CD8-positive, alpha-beta memory T cell (primary cell): ENCODE measurements around the gene PSMC1. TPM values are rescaled to one million over a fixed set of nuclear protein-coding genes. Genes with fewer than 3 reads are reported as not detected.

Experiments used
- CTCF ChIA-PET: fragments of 350-600 bp; sonication (Branson Sonifier 250); formaldehyde crosslinking; loops from one replicate; lab custom pipeline; 2021; ENCODE audit warnings: antibody characterized with exemption; lab: Charles Lee
- POLR2A ChIA-PET: fragments of 350-600 bp; sonication (Branson Sonifier 250); formaldehyde crosslinking; loops from one replicate; lab custom pipeline; 2021; ENCODE audit warnings: antibody characterized with exemption; lab: Charles Lee
- DNase-seq, 5 donors: peaks; one replicate each; pipeline versions ENCODE4 v3.0.0 to v3.0.0-alpha.2; 2020 to 2022; ENCODE audit warnings: mixed read lengths in 1 of 5
- H3K27ac ChIP-seq: one replicate; pipeline ENCODE4 v1.7.0; 2013; ENCODE audit warnings: low read depth, mild to moderate bottlenecking, low read length, moderate library complexity
- H3K27me3 ChIP-seq: 2 replicates; pipeline ENCODE4 v1.7.0; 2013; ENCODE audit warnings: low read length, mild to moderate bottlenecking; ENCODE audit not compliant: insufficient read depth, poor library complexity, severe bottlenecking
- H3K36me3 ChIP-seq: 2 replicates; pipeline ENCODE4 v1.7.0; 2013; ENCODE audit warnings: mild to moderate bottlenecking, low read length, moderate library complexity; ENCODE audit not compliant: insufficient read depth
- H3K4me1 ChIP-seq: 2 replicates; pipeline ENCODE4 v1.7.0; 2013; ENCODE audit warnings: mild to moderate bottlenecking, low read length, moderate library complexity; ENCODE audit not compliant: insufficient read depth
- H3K4me3 ChIP-seq: 2 replicates; pipeline ENCODE4 v1.7.0; 2013; ENCODE audit warnings: mild to moderate bottlenecking, low read length
- H3K9me3 ChIP-seq: 2 replicates; pipeline ENCODE4 v1.7.0; 2013; ENCODE audit warnings: mild to moderate bottlenecking, low read length
- H3K27ac Mint-ChIP-seq, 8 donors: one replicate each; pipeline ENCODE4 v1.8.0; 2020 to 2021; ENCODE audit warnings: mixed read lengths in 8 of 8, mild to moderate bottlenecking in 6 of 8, inconsistent platforms in 3 of 8, moderate library complexity in 3 of 8
- H3K27me3 Mint-ChIP-seq, 2 donors: one replicate each; pipeline ENCODE4 v1.8.0; 2020 to 2021; ENCODE audit warnings: mixed read lengths in 2 of 2, mild to moderate bottlenecking in 1 of 2, moderate library complexity in 1 of 2
- H3K36me3 Mint-ChIP-seq, 3 donors: one replicate each; pipeline ENCODE4 v1.8.0; 2020 to 2021; ENCODE audit warnings: mixed read lengths in 3 of 3, inconsistent platforms in 1 of 3, mild to moderate bottlenecking in 1 of 3
- H3K4me1 Mint-ChIP-seq, 3 donors: one replicate each; pipeline ENCODE4 v1.8.0; 2020 to 2021; ENCODE audit warnings: mixed read lengths in 3 of 3, inconsistent platforms in 1 of 3, mild to moderate bottlenecking in 1 of 3
- H3K4me3 Mint-ChIP-seq, 7 donors: one replicate each; pipeline ENCODE4 v1.8.0; 2020 to 2021; ENCODE audit warnings: mixed read lengths in 7 of 7, mild to moderate bottlenecking in 6 of 7, moderate library complexity in 4 of 7, inconsistent platforms in 2 of 7
- H3K9me3 Mint-ChIP-seq, 5 donors: one replicate each; pipeline ENCODE4 v1.8.0; 2020 to 2022; ENCODE audit warnings: mixed read lengths in 5 of 5, mild to moderate bottlenecking in 3 of 5, moderate library complexity in 2 of 5, inconsistent platforms in 1 of 5
- polyA plus RNA-seq: library from polyadenylated mRNA; unstranded; fragments of 300-500 nt; fragmentation: Illumina TruSeq; gene quantifications from one replicate; pipeline ENCODE4 v1.2.3, GENCODE V29; 2021
- total RNA-seq, 2 experiments: library from RNA; stranded (reverse); gene quantifications; one replicate each; pipeline ENCODE4 v1.2.3, GENCODE V29; 2021

The PSMC1 gene
- total and polyA plus RNA-seq, 3 experiments from 2014 or later, result 111 to 140 (median 133) TPM

DNA sequence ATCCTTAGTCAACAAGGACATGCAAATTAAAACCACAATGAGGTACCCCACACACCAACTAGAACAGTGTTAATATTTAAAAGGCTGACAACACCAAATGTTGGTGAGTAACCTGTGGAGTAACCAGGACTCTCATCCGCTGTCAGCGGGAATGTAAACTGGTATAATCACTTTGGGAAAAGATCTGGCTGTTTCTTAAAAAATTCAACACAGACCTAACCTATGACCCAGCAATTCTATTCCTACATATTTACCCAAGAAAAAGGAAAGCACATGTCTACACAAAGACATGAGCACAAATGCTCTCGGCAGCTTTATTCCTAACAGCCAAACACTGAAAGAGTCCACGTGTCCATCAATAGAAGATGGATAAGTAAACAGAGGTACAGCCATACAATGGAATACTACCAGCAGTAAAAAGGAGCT, 48.8 kb downstream of the PSMC1 start:
- Histone ChIP-seq H3K9me3 (no peaks in the 10 kb centered on the region), H3K27ac (no peak overlapping the region), H3K4me3 (no peak overlapping the region), H3K36me3 (no peaks in the 10 kb centered on the region), H3K4me1 (no peaks in the 10 kb centered on the region), H3K27me3 (no peaks in the 10 kb centered on the region)
- DNase-seq, result no peak
- POLR2A ChIA-PET, result no interaction called here
- H3K9me3 Mint-ChIP-seq, result no peaks in the 10 kb centered on the region
- H3K4me3 Mint-ChIP-seq, result no peak overlapping the region
- H3K36me3 Mint-ChIP-seq, result peaks cover 13 to 83% (median 31%) of the 10 kb centered on the region in 3 donors
- H3K4me1 Mint-ChIP-seq, result peaks cover 10 to 21% (median 17%) of the 10 kb centered on the region in 3 donors
- H3K27ac Mint-ChIP-seq, result no peak overlapping the region
- H3K27me3 Mint-ChIP-seq, result no peaks in the 10 kb centered on the region
- CTCF ChIA-PET, result interaction anchor here (1.1 kb wide), 1 partner anchor 95 kb away, joined by 3 read pairs; no protein-coding TSS in a partner anchor

GRCh38 chr14:90308561-90308960, 52.2 kb downstream of the PSMC1 start:
- Mint-ChIP-seq H3K4me1 (peaks cover 0 to 2% (median 0%) of the 10 kb centered on the region in 3 donors), H3K36me3 (peaks cover 20 to 84% (median 40%) of the 10 kb centered on the region in 3 donors), H3K27me3 (no peaks in the 10 kb centered on the region), H3K9me3 (no peaks in the 10 kb centered on the region), H3K4me3 (no peak overlapping the region), H3K27ac (peak overlapping the region in 1 of 8 donors; percentile 56)
- CTCF ChIA-PET, result no interaction called here
- no peak for DNase-seq
- Histone ChIP-seq H3K27ac (no peak overlapping the region), H3K9me3 (no peaks in the 10 kb centered on the region), H3K4me3 (no peak overlapping the region), H3K27me3 (no peaks in the 10 kb centered on the region), H3K36me3 (peaks cover 7% of the 10 kb centered on the region), H3K4me1 (no peaks in the 10 kb centered on the region)
- POLR2A ChIA-PET, result interaction anchor here (0.6 kb wide), 1 partner anchor 17 kb away, joined by 6 read pairs; no protein-coding TSS in a partner anchor

- H3K9me3 Mint-ChIP-seq, result no peaks in the 10 kb centered on the region
- POLR2A ChIA-PET, result no interaction called here
- no peak overlapping the region for H3K4me3 Mint-ChIP-seq
- H3K36me3 Mint-ChIP-seq, result peaks cover 20 to 64% (median 21%) of the 10 kb centered on the region in 3 donors
- peaks cover 17% of the 10 kb centered on the region for H3K36me3 ChIP-seq
- no peak overlapping the region for H3K27ac Mint-ChIP-seq
- CTCF ChIA-PET, result no interaction called here
- no peak overlapping the region for H3K27ac ChIP-seq
- H3K4me3 ChIP-seq, result no peak overlapping the region
- no peaks in the 10 kb centered on the region for H3K27me3 ChIP-seq
- no peaks in the 10 kb centered on the region for H3K9me3 ChIP-seq
- H3K27me3 Mint-ChIP-seq, result no peaks in the 10 kb centered on the region
- no peak for DNase-seq
- H3K4me1 Mint-ChIP-seq, result peaks cover 14 to 25% (median 22%) of the 10 kb centered on the region in 3 donors
- H3K4me1 ChIP-seq, result no peaks in the 10 kb centered on the region
Measured at GRCh38 chr14:90317286-90317685, 60.9 kb downstream of the PSMC1 start.

DNA sequence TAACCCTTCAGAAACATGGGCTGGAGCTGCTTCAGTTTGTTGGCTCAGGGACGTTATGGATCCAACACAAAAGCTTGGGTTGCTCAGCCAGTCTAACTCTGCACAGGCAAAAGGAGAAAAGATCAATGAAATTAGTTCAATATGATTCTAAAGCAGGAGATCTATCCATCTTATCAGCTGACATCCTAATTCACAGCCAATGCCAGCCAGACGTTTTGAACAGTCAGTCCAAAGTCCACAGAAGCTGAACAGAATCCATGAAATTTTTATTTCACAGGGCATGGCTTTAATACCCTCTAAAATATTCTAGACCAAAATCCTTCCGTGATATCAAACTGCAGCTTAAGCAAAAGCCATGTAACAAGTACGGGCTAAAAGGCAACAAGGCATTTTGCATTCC, 61.7 kb downstream of the PSMC1 start:
- peaks cover 14 to 27% (median 23%) of the 10 kb centered on the region in 3 donors for H3K4me1 Mint-ChIP-seq
- no peaks in the 10 kb centered on the region for H3K9me3 ChIP-seq
- CTCF ChIA-PET, result no interaction called here

DNA sequence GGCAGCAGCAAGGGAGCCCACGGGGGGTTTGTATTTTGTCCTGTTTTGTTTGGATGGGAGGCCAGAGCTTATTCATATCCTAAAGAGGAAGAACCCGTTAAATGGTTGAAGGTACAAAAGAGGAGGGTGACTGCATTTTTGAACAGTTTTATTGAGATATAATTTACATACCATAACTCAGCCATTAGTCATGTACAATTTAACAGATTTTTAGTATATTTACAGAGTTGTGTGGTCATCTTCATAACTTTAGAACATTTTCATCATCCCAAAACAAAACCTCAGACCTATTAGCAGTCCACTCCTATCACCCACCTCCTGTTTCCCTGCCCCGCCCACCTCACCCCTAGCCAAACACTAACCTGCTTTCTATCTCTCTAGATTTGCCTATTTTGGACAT, 62.8 kb downstream of the PSMC1 start:
- no peaks in the 10 kb centered on the region for H3K27me3 Mint-ChIP-seq
- Histone ChIP-seq H3K9me3 (no peaks in the 10 kb centered on the region), H3K4me3 (no peak overlapping the region), H3K36me3 (peaks cover 16% of the 10 kb centered on the region), H3K4me1 (no peaks in the 10 kb centered on the region), H3K27ac (no peak overlapping the region), H3K27me3 (no peaks in the 10 kb centered on the region)
- ChIA-PET POLR2A (no interaction called here), CTCF (interaction anchor here (1.1 to 1.5 kb wide), 2 partner anchors 12 to 80 kb away, joined by 3 to 4 read pairs; no protein-coding TSS in a partner anchor)
- no peak for DNase-seq
- no peaks in the 10 kb centered on the region for H3K9me3 Mint-ChIP-seq
- H3K27ac Mint-ChIP-seq, result no peak overlapping the region
- peaks cover 10 to 53% (median 20%) of the 10 kb centered on the region in 3 donors for H3K36me3 Mint-ChIP-seq
- H3K4me1 Mint-ChIP-seq, result peaks cover 18 to 37% (median 28%) of the 10 kb centered on the region in 3 donors
- no peak overlapping the region for H3K4me3 Mint-ChIP-seq

More for the DNA sequence above, 61.7 kb downstream of the PSMC1 start:
- Histone ChIP-seq H3K4me1 (no peaks in the 10 kb centered on the region), H3K36me3 (peaks cover 16% of the 10 kb centered on the region), H3K4me3 (no peak overlapping the region), H3K27me3 (no peaks in the 10 kb centered on the region), H3K27ac (no peak overlapping the region)
- Mint-ChIP-seq H3K27me3 (no peaks in the 10 kb centered on the region), H3K36me3 (peaks cover 18 to 59% (median 21%) of the 10 kb centered on the region in 3 donors), H3K27ac (no peak overlapping the region), H3K4me3 (no peak overlapping the region), H3K9me3 (no peaks in the 10 kb centered on the region)
- DNase-seq, result no peak
- POLR2A ChIA-PET, result interaction anchor here (0.6 kb wide), 2 partner anchors 12 to 1103 kb away, joined by 3 to 4 read pairs; no protein-coding TSS in a partner anchor

DNA sequence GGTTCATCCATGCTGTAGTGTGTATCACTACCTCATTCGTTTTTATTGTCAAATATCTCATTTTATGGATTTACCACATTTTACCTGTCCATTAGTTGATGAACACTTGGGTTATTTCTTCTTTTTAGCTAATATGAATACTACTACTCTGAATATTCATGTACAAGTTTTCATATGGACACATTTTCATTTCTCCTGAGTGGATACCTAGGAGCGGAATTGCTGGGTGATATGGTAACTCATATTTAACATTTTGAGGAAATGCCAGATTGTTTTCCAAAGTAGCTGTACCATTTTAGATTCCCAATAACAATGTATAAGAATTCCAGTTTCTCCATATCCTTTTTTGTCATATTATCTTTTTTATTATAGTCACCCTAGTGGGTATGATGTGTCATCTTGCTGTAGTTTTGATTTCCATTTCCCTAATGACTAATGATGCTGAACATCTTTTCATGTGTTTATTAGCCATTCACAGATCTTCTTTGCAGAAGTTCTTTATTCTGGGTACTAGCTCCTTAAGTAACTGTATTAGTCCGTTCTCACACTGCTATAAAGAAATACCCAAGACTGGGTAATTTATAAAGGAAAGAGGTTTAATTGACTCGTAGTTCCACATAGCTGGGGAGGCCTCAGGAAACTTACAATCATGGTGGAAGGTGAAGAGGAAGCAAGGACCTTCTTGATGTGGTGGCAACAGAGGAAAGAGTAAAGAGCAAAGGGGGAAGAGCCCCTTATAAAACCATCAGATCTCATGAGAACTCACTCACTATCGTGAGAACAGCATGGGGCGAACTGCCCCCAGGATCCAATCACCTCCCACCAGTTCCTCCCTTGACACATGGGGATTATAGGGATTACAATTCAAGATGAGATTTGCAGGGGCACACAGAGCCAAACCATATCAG, 63.5 kb downstream of the PSMC1 start:
- no peak overlapping the region for H3K4me3 ChIP-seq
- no peaks in the 10 kb centered on the region for H3K4me1 ChIP-seq
- H3K4me1 Mint-ChIP-seq, result peaks cover 21 to 41% (median 32%) of the 10 kb centered on the region in 3 donors
- H3K27ac ChIP-seq, result no peak overlapping the region
- DNase-seq, result no peak
- no peaks in the 10 kb centered on the region for H3K9me3 Mint-ChIP-seq
- ChIA-PET POLR2A (no interaction called here), CTCF (interaction anchor here (1.1 to 1.5 kb wide), 2 partner anchors 11 to 80 kb away, joined by 3 to 4 read pairs; no protein-coding TSS in a partner anchor)
- H3K27ac Mint-ChIP-seq, result no peak overlapping the region
- peaks cover 9 to 50% (median 20%) of the 10 kb centered on the region in 3 donors for H3K36me3 Mint-ChIP-seq
- peaks cover 16% of the 10 kb centered on the region for H3K36me3 ChIP-seq
- no peaks in the 10 kb centered on the region for H3K9me3 ChIP-seq
- no peaks in the 10 kb centered on the region for H3K27me3 ChIP-seq
- no peaks in the 10 kb centered on the region for H3K27me3 Mint-ChIP-seq
- no peak overlapping the region for H3K4me3 Mint-ChIP-seq

DNA sequence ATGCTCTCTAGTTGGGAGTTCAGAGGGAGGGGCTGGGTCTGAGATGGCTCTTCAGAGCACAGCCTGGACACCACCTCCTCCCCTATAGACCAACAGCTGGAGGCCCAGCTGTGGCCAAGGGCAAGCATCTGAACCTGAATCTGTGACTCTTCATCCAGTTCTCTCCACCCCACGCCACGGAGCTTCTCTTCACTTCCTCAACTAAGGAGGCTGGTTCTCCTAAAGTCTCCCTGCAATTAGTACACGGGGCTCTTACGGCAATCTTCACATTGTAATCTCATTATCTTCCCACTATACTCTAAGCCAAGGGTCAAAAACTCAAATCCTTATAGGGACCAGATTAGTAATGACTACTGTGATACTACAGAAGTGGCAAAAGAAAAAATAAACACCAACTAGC, 65.5 kb downstream of the PSMC1 start:
- Mint-ChIP-seq H3K36me3 (peaks cover 5 to 44% (median 14%) of the 10 kb centered on the region in 3 donors), H3K4me3 (no peak overlapping the region), H3K27ac (peak overlapping the region in 2 of 8 donors; percentile 16 to 51), H3K9me3 (no peaks in the 10 kb centered on the region), H3K4me1 (peaks cover 25 to 48% (median 46%) of the 10 kb centered on the region in 3 donors), H3K27me3 (no peaks in the 10 kb centered on the region)
- POLR2A ChIA-PET, result no interaction called here
- CTCF ChIA-PET, result interaction anchor here (0.7 to 1.0 kb wide), 2 partner anchors 9 to 115 kb away, joined by 3 read pairs; partner anchors contain the start of gene NRDE2
- Histone ChIP-seq H3K4me3 (no peak overlapping the region), H3K4me1 (no peaks in the 10 kb centered on the region), H3K27me3 (no peaks in the 10 kb centered on the region), H3K36me3 (peaks cover 7% of the 10 kb centered on the region), H3K27ac (no peak overlapping the region), H3K9me3 (no peaks in the 10 kb centered on the region)
- DNase-seq, result no peak
